ENCODE results near the gene RGS16. TPM values are rescaled to one million over a fixed set of nuclear protein-coding genes. Genes with fewer than 3 reads are reported as not detected.
A peak's percentile ranks its signal among the peaks of the same experiment; 100 is the strongest.
"Not testable (repeated sequence)": the region's sequence is repeated elsewhere in the genome, so short reads cannot be mapped to it uniquely, and the experiment has no call there.

RGS16 gene
- total RNA-seq, 1 donor = 1.3 TPM

DNA sequence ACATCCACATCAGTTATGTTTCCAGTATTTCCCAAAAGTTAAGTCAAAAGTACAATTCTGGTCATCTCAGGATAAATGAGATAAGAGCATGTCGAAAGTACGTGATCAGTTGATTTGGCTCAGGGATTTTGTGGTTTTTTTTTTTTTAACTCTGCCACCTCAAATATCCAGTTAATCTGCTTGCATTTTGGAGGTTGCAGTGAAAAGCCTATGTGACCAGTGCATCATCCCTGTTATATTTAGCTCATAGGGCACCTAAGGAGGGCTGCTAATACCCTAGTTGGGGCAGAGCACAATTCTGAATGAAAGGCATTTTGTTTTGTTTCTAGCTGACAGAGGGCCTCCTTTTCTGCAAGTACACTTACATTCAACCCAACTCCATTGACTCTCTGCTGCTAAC lies 31.7 kb upstream of the RGS16 start:
- peak; percentile 40 for DNase-seq (ENCODE audit: low read depth)
- TF ChIP-seq, protein P1, sequence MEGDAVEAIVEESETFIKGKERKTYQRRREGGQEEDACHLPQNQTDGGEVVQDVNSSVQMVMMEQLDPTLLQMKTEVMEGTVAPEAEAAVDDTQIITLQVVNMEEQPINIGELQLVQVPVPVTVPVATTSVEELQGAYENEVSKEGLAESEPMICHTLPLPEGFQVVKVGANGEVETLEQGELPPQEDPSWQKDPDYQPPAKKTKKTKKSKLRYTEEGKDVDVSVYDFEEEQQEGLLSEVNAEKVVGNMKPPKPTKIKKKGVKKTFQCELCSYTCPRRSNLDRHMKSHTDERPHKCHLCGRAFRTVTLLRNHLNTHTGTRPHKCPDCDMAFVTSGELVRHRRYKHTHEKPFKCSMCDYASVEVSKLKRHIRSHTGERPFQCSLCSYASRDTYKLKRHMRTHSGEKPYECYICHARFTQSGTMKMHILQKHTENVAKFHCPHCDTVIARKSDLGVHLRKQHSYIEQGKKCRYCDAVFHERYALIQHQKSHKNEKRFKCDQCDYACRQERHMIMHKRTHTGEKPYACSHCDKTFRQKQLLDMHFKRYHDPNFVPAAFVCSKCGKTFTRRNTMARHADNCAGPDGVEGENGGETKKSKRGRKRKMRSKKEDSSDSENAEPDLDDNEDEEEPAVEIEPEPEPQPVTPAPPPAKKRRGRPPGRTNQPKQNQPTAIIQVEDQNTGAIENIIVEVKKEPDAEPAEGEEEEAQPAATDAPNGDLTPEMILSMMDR (IDR thresholded peaks at IDR 0.05; ENCODE audit: insufficient read depth, low read depth, low read length) = no peak
- no peak overlapping the region for H3K4me3 ChIP-seq (ENCODE audit: low read depth, low read length)

DNA sequence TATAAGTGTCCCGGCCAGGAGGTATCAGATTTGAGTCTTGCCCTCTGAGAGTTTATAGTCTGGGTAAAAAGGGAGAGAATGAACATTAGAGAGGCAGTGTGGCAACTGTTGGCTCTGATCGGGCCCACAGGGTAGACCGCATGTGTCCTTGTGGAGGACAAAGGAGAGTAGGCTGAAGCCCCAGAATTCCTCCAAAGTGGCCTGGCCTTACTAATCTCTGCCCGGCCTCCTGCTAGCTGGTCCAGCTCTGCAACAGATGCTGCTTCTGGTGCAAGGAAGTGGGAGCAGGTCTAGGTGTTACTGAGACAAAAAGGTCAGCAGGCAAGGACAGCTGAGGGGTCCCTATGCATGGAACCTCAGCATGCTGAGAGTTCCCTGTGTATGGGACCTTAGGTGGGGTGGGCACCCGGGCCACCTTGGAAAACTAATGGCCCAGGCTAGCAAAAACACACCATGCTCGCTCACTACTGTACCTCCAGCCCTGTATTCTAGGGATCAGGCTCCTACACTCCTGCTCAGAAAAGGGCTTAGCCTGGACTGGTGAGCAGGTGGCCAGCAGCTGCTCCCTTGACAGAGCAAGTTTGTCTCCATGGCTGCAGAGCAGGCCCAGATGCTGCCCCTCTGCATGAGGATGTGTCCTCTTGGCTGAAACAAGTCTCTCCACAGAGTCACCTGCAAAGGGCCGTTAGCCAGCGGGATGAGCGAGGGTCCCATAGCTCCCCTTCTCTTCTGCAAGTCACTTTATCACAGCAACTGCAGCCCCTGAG lies 30.3 kb upstream of the RGS16 start:
- TF ChIP-seq, protein P1 (IDR thresholded peaks at IDR 0.05; ENCODE audit: insufficient read depth, low read depth, low read length) = no peak

DNA sequence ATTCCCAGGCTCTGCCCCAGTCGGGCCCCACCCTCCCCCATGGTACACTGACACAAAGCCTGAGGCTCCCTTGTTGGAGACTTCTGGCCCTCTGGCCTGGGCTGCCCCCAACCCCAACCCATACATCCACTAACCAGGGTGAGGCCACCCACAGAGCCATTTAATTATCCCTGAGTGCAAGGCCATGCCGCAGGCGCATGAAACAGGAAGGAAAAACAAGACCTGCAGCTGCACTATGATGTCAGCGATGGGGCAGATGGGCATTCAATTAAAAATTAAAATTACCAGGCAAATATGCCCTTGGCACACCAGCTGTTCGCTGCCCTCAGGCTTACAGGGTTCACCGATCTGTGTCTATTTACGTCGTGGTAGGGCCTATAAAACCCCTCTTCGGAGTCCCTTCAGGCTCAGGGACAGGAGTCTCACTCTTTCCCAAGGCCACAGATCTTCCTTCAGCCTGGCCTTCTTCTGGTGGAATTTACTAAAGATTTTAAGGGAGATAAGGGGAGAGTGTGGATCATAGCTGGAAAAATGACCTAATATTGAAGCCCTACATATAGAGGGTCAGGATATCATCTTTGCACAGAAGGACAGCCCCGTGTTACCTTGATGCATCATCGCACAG lies 29.6 kb upstream of the RGS16 start:
- DNase-seq (ENCODE audit: low read depth) = no peak
- H3K4me3 ChIP-seq (ENCODE audit: low read depth, low read length) = no peak overlapping the region
- TF ChIP-seq, protein P1 (IDR thresholded peaks at IDR 0.05; ENCODE audit: insufficient read depth, low read depth, low read length) = no peak

More for the DNA sequence above, 30.3 kb upstream of the RGS16 start:
- no peak overlapping the region for H3K4me3 ChIP-seq (ENCODE audit: low read depth, low read length)
- DNase-seq (ENCODE audit: low read depth) = peak; percentile 19

DNA sequence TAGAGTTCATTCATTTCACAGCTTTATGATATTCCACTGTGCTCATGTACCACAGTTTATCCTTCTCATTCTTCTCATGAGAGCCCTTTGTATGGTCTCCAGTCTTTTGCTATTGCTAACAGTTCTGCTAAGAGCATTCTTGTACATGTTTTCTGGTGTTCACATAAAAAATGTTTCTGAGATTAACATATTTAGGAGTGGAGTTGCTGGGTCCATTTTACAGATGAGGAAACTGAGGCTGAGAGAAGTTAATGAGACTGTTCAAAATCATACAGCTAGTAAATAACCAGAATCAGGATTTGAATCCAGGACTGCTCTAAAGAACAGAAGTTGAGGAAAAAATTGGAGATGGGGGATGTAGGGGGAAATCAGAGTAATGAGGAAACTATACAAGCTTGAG lies 28.8 kb upstream of the RGS16 start:
- TF ChIP-seq, protein P1 (IDR thresholded peaks at IDR 0.05; ENCODE audit: insufficient read depth, low read depth, low read length) = no peak
- no peak for DNase-seq (ENCODE audit: low read depth)
- no peak overlapping the region for H3K4me3 ChIP-seq (ENCODE audit: low read depth, low read length)

DNA sequence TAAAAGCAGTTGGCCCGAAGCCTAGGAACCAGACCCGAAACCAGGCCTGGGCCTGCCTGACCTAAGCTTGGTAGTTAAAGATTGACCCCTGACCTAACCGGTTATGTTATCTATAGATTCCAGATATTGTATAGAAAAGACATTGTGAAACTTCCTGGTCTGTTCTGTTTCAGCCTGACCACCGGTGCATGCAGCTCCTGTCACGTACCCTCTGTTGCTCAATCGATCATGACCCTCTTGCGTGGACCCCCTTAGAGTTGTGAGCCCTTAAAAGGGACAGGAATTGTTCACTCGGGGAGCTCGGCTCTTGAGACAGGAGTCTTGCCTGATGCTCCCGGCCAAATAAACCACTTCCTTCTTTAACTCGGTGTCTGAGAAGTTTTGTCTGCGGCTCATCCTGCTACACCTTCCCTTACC lies 28.3 kb upstream of the RGS16 start:
- H3K4me3 ChIP-seq (ENCODE audit: low read depth, low read length) = not testable (repeated sequence)

DNA sequence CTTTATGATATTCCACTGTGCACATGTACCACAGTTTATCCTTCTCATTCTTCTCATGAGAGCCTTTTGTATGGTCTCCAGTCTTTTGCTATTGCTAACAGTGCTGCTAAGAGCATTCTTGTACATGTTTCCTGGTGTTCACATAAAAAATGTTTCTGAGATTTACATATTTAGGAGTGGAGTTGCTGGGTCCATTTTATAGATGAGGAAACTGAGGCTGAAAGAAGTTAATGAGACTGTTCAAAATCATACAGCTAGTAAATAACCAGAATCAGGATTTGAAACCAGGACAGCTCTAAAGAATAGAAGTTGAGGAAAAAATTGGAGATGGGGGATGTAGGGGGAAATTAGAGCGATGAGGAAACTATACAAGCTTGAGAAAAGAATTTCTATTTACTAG lies 27.8 kb upstream of the RGS16 start:
- no peak overlapping the region for H3K4me3 ChIP-seq (ENCODE audit: low read depth, low read length)
- TF ChIP-seq, protein P1 (IDR thresholded peaks at IDR 0.05; ENCODE audit: insufficient read depth, low read depth, low read length) = no peak
- no peak for DNase-seq (ENCODE audit: low read depth)

More for the DNA sequence above, 28.3 kb upstream of the RGS16 start:
- DNase-seq (ENCODE audit: low read depth) = peak; percentile 46

DNA sequence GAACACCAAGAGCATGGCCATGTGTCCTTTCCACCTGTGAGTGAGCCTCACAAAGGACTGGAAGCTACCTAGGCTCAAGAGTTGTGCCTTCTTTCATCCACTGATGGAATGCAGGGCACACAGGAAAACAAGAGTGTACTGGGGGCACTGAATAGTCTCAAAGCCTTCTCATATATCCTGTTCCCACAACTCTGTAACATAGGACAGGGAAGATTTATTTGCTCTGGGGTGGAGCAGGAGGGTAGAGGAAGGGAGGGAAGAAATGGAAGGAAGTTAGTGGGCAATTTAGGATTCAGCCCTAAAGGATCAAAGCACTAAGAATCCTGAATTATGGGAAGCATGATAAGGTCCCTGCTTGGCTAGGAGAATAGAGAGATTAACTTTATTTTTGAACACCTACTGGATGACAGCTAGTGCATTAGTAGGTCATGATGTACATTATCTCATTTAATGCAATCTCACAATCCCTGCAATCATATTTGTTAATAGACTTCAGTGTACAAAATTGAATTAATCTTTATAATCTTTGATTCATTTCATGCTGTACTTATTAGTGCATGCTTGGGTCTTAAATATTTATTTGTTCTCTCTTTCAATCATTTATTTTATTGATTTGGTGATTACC lies 27.0 kb upstream of the RGS16 start:
- TF ChIP-seq, protein P1 (IDR thresholded peaks at IDR 0.05; ENCODE audit: insufficient read depth, low read depth, low read length) = no peak
- DNase-seq (ENCODE audit: low read depth) = no peak
- no peak overlapping the region for H3K4me3 ChIP-seq (ENCODE audit: low read depth, low read length)

All from fibroblast of villous mesenchyme (primary cell).